Measurements from ENCODE around the gene HLF. TPM values are rescaled to one million over a fixed set of nuclear protein-coding genes. Genes with fewer than 3 reads are reported as not detected.

HLF gene
- total and polyA plus RNA-seq, 2 donors (not counting 3 experiments of a cell fraction or from before 2014, with no cell fraction given), result not detected

DNA sequence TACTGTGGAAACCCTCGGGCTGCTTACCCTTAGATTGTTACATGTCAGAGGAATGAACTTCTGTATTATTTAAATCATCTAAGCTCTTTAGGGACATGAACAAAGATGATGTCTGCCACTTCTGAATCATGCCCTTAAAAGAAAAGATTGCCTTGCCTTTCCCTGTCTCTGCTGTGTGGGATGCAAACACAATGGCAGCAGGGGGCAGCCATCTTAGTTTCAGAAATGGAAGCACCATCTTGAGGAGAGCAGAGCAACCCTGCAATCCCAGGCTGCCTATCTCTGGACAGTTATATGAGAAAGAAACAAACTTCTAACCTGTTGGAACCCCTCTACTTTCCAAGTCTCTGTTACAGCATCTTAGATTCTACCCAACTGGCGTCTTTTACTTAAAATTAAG is 16.7 kb upstream of the HLF start:
- Histone ChIP-seq H3K9me3 (replicated peaks; ENCODE audit: control insufficient read depth, insufficient read depth, low read length) (no peaks in the 10 kb centered on the region), H3K4me1 (ENCODE audit: control insufficient read depth, extremely low read depth, insufficient read depth, low read length) (no peaks in the 10 kb centered on the region), H4K20me1 (replicated peaks; ENCODE audit: control insufficient read depth, extremely low read depth, insufficient read depth, low read length) (no peaks in the 10 kb centered on the region), H3K27me3 (ENCODE audit: control insufficient read depth in 2 of 2, insufficient read depth in 2 of 2, low read length in 2 of 2) (peaks cover 0 to 12% of the 10 kb centered on the region in 2 experiments), H3K4me2 (ENCODE audit: insufficient read depth, low read length) (no peak overlapping the region), H3K9ac (replicated peaks; ENCODE audit: extremely low read depth, insufficient read depth, low read length) (no peak overlapping the region), H3K36me3 (ENCODE audit: control insufficient read depth in 2 of 2, extremely low read depth in 1 of 2, insufficient read depth in 2 of 2, low read length in 2 of 2) (no peaks in the 10 kb centered on the region), H3K79me2 (ENCODE audit: control insufficient read depth, insufficient read depth, low read length) (no peaks in the 10 kb centered on the region), H3K9me1 (replicated peaks; ENCODE audit: control insufficient read depth, extremely low read depth, insufficient read depth, low read length) (no peaks in the 10 kb centered on the region), H2AFZ (ENCODE audit: low read depth, low read length) (no peak overlapping the region), H3K27ac (ENCODE audit: insufficient read depth, low read depth, low read length) (no peak overlapping the region), H3K4me3 (replicated peaks in 1 of 3; ENCODE audit: insufficient read depth in 1 of 3, low read depth in 1 of 3, low read length in 3 of 3) (no peak overlapping the region)
- FAIRE-seq (no peak), DNase-seq (ENCODE audit: low read depth, low spot score) (no peak)
- POLR2A ChIA-PET, result no interaction called here
- intact Hi-C loops (cut with micrococcal nuclease), result no loop called here
- dilution Hi-C loops (cut with MboI; ENCODE audit: extremely low pct_ligation_motif_present, low sequenced_read_pairs), result no loop called here
- TF ChIP-seq FOS (IDR thresholded peaks at IDR 0.05; ENCODE audit: borderline replicate concordance, insufficient read depth, low read length) (no peak), MYC (IDR thresholded peaks at IDR 0.05; ENCODE audit: low read depth, low read length) (no peak), JUN (IDR thresholded peaks at IDR 0.05; ENCODE audit: borderline replicate concordance, insufficient read depth, insufficient read length, low read depth) (no peak), POLR2AphosphoS5 (IDR thresholded peaks at IDR 0.05; ENCODE audit: insufficient read depth, low read depth, low read length) (no peak), POLR2A (IDR thresholded peaks at IDR 0.05; ENCODE audit: low read depth, low read length) (no peak), CTCF (IDR thresholded peaks at IDR 0.05; ENCODE audit: extremely low read depth in 1 of 2, insufficient read depth in 1 of 2, low read depth in 1 of 2, low read length in 2 of 2) (no peak), MAX (IDR thresholded peaks at IDR 0.05; ENCODE audit: insufficient read depth, insufficient read length) (no peak), EZH2 (IDR thresholded peaks at IDR 0.05; ENCODE audit: borderline replicate concordance, low read depth, low read length, severe bottlenecking) (no peak), GATA2 (IDR thresholded peaks at IDR 0.05; ENCODE audit: insufficient read depth, insufficient read length, low read depth, low read length) (no peak)
- BruUV-seq (replicated peaks), result no TSS peak
- CTCF ChIA-PET, result interaction anchor here (1.2 to 1.3 kb wide), 2 partner anchors 10 to 16 kb away, joined by 3 read pairs; no protein-coding TSS in a partner anchor

Measured in endothelial cell of umbilical vein (primary cell).